HG02970 (cell line): ENCODE measurements around the gene C17orf58.
"Not testable (repeated sequence)": the region's sequence is repeated elsewhere in the genome, so short reads cannot be mapped to it uniquely, and the experiment has no call there.

Experiments
- ATAC-seq: cut with Tn5 transposase; IDR thresholded peaks from one replicate; pipeline ENCODE4 v1.9.1; 2021; ENCODE audit warnings: mild to moderate bottlenecking, moderate library complexity, moderate number of reproducible peaks; ENCODE audit not compliant: unreplicated experiment, low FRiP score

Gene C17orf58

DNA sequence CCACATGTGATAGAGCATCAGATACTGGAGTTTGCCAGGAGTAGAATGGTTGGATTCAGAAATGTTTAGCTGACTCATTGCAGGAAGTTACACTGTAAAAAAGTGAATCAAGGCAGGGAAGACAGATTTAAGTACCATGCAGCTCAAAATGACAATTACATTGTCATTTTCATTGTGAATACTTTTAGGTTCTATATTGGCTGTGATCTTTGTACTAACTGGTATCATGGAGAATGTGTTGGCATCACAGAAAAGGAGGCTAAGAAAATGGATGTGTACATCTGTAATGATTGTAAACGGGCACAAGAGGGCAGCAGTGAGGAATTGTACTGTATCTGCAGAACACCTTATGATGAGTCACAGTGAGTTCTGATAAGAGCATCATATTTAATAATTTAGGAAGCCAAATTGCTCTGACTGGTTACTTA lies 33.1 kb downstream of the C17orf58 start:
- not testable (repeated sequence) for ATAC-seq

DNA sequence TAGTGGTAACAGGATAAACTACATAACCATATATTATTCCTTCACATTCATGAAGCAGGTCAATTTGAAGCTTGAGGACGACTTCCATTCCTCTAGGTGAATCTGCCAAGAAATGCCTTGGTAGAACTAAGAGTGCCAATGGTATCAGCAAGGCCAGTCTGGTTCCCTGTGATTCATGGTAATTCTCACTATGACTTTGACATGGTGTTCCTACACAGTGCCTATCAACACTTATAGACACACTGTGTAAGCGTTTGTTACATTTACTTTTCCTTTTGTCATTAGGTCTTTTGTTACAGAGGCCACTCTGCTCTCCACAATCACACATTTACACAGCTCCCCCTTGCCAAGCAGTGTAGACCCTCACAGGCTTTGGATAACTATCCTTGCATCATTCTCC lies 34.1 kb downstream of the C17orf58 start:
- ATAC-seq, result not testable (repeated sequence)

DNA sequence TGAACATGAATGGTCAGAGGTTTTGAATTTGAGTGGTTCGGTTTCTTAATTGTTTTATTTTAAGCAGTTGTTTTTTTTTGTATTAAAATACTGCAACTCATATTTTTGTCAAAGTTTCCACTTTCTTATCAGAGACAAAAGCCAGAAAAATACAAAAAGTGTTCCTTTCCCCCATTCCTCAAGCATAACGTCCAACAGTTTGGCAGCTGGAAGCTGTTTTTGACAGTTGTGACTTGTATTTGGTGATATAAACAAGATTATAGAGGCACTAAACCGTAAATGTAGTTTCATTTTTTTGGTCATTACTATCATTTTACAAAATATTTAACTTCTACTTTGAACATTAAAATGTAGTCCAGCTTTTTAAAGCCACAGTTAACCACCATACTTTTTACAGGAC lies 36.0 kb downstream of the C17orf58 start:
- ATAC-seq, result not testable (repeated sequence)

DNA sequence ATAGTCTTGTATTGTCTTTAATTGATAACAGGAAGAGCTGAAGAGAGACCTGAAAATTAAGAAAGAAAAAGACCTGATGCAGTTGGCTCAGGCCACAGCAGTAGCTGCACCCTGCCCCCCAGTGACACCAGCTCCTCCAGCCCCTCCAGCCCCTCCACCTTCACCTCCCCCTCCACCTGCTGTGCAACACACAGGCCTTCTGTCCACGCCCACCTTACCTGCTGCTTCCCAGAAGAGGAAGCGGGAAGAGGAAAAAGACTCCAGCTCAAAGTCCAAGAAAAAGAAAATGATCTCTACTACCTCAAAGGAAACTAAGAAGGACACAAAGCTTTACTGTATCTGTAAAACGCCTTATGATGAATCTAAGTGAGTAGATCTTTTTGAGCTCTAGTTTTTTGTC lies 36.8 kb downstream of the C17orf58 start:
- ATAC-seq, result no peak

DNA sequence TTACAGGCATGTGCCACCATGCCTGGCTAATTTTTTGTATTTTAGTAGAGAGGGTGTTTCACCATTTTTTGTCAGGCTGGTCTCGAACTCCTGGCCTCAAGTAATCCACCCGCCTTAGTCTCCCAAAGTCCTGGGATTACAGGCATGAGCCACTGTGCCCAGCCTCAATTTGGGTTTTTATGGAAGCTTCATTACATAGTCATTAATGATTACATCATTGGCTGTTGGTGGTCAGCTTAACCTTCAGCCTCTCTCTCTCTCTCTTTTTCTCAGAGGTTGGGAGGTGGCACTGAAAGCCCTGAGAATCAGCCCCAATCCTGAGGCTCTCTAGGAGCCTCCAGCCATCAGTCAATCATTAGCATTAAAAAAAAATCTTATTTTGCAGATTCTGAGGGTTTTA lies 45.3 kb downstream of the C17orf58 start:
- no peak for ATAC-seq

DNA sequence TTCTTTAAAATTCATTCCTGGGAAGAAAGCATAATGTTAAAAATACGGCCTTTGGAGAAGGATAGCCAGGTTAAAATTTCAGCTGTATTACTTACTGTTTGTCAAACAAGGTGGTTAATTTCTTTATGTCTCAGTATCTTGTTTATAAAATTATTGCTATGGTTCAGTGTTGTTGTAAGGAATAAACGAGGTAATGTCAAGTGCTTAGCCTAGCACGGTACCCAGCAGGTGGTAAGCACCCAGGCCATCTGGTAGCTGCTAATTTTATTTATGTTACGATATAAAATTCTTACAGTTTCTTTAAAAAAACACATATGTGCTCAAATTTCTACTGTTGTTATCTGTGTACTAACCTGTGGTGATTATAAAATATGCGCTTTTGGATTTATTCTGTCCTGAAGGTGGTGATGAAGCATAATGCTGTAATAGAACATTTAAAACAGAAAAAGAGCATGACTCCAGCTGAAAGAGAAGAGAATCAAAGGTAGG lies 48.9 kb downstream of the C17orf58 start:
- ATAC-seq, result no peak

DNA sequence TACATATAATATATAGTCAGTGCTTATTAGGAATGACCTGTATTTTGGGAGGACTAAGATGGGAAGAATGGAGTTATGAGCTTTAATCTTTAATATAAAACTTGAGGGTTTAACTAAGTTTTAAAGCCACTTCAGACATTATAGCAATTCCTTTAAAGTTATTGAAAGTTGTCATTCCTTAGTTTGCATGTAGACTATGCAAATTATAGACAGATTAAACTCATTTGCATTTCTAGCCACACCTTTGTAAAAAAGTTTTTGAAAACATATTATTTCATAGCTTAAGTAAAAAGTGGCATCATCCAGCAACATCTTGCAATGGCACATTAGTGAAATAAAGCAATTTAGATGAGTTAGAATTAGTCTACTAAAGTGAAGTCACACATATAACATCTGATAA lies 49.8 kb downstream of the C17orf58 start:
- ATAC-seq, result no peak

DNA sequence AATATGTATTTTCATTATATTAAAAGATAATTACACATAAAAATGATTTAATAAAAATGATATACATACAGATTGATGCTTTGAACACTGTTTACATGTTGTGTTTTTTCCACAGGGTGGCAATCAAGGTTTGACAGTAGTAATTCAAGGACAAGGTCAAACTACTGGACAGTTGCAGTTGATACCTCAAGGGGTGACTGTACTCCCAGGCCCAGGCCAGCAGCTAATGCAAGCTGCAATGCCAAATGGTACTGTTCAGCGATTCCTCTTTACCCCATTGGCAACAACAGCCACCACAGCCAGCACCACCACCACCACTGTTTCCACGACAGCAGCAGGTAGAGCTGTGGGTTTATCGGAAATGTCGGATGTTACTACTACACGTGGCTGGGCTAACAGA lies 52.2 kb downstream of the C17orf58 start:
- ATAC-seq, result no peak

DNA sequence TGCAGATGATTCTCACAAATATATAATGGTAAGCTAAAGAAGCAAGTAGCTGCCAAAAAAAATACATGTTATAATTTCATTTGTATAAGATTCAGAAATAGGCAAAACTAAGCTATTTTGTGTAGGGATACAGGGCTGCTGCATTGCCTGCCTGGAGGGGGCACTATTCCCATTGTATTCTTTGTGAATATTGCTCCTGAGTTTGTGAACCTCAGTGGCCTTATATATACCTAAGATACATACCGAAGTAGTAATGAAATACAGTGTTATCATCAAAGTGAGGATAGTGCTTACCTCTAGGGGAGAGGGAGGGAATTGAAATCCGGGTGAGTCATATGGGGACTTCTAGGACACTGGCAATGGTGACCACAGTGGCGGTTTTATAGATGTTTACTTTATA lies 53.5 kb downstream of the C17orf58 start:
- ATAC-seq, result no peak
